Suprapubic skin (tissue), 4 donors: ENCODE data around the gene ARHGAP1.

ENCODE experiments used
- CTCF ChIP-seq, 2 donors: fragments of 200-600 bp in 1 of 2; fragments of 450-650 bp in 1 of 2; sonication (generic) in 1 of 2; IDR thresholded peaks; one replicate each; pipeline ENCODE4 v1.5.1; 2016 to 2019; ENCODE audit warnings: antibody characterized with exemption in 2 of 2, mild to moderate bottlenecking in 1 of 2, moderate library complexity in 1 of 2
- EP300 ChIP-seq: sonication (generic); formaldehyde crosslinking; IDR thresholded peaks from one replicate; pipeline ENCODE4 v1.6.1; 2017; ENCODE audit warnings: antibody characterized with exemption
- POLR2A ChIP-seq, 2 donors: fragments of 450-650 bp; IDR thresholded peaks; one replicate each; pipeline ENCODE4 v1.6.1; 2017; ENCODE audit warnings: antibody characterized with exemption in 2 of 2, mild to moderate bottlenecking in 2 of 2, moderate library complexity in 2 of 2
- POLR2AphosphoS5 ChIP-seq, 3 donors: sonication (generic); formaldehyde crosslinking; IDR thresholded peaks; one replicate each; pipeline ENCODE4 v1.6.1; 2017; ENCODE audit warnings: antibody characterized with exemption in 3 of 3

DNA sequence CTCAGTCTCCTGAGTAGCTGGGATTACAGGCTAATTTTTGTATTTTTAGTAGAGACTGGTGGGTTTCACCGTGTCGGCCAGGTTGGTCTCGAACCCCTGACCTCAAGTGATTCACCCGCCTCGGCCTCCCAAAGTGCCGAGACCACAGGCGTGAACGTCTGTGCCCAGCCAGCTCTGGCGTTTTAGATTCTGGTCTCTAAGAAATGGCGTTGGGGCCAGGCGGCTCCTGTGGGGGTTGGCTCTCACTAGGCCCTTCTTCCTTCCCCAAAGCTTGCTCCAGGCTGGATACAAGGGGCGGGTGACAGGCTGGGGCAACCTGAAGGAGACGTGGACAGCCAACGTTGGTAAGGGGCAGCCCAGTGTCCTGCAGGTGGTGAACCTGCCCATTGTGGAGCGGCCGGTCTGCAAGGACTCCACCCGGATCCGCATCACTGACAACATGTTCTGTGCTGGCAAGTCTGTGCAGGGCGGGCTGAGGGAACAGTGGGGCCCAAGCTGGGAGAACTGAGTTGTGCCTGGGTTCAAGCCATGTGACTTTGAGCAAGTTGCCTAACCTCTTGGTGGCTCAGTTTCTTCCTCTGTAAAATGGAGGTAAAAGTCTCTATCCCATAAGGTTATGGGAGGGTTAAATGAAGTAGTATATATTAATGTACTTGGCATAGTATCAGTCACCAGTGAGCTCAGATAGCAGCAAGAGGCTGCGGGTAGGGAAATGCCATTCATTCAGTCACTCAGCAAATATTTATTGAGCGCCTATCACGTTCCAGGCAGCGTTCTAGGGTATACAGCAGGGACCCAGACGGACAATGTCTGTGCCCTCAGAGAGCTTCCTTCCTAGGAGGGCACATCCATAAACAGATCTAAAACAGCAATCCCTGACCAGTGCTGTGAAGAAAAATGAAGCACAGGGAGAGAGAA is 28.9 kb upstream of the ARHGAP1 start:
- TF ChIP-seq EP300: no peak
- TF ChIP-seq CTCF (IDR thresholded peaks at IDR 0.05): no peak
- TF ChIP-seq POLR2A (IDR thresholded peaks at IDR 0.05): no peak
- TF ChIP-seq POLR2AphosphoS5 (IDR thresholded peaks at IDR 0.05): no peak
